Measurements from ENCODE around the gene UROC1.

- TF ChIP-seq POLR2A (IDR thresholded peaks at IDR 0.05; ENCODE audit: low read length) (no peak), GATA1 (IDR thresholded peaks at IDR 0.05; ENCODE audit: low read depth, low read length) (no peak)
Observed at GRCh38 chr3:126439968-126440708, 77.4 kb downstream of the UROC1 start.
